ENCODE measurements around the gene HSPA1A.

The HSPA1A gene

DNA sequence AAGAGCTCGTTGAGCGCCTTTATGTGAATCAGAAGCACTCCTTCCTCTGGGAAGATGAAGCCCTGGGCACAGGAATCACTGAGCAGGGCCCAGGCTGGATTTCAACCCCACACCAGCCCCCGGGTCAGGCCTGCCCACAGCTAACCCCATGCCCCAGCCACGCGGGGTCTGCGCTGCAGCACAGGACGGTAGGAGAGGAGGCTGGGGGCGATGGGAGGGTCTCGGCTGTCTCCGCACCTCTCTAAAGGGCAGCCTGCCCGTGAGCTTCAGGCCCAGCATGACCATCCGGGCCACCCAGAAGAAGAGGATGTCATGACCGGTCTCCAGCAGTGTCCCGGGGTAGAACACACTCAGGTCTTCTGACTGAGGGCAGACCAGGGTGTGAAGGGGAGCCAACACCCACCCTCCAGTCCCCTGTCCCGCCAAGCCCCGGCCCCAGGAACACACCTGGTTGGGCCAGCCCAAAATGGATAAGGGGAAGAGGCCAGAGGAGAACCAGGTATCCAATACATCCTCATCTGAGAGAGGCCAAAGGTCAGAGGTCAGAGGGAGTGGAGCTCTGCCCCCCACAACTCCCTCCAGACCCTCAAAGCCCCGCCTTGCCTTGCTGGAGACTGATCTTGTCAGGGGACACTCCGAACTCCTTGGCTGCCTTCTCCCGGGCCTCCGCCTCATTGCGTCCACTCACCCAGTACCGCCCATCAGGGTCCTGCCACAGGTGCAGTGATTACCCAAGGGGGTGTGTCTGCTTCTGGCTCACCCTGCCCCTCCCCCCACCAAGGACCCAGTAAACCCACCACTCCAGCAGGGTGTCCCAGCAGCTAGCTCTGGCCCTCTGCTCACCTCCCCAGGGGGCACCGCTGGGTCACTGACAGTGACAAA lies 33.9 kb upstream of the HSPA1A start:
- TF ChIP-seq TAF1 (IDR thresholded peaks at IDR 0.05; ENCODE audit: borderline replicate concordance, insufficient read depth, low read length) (no peak), SIN3A (IDR thresholded peaks at IDR 0.05; ENCODE audit: borderline replicate concordance, insufficient read depth, low read length) (no peak), POLR2AphosphoS5 (IDR thresholded peaks at IDR 0.05; ENCODE audit: low read depth, low read length) (no peak; the same call in 1 of the 2 replicates), FOXP2 (optimal IDR thresholded peaks at IDR 0.05; ENCODE audit: borderline replicate concordance, extremely low read depth, extremely low read length, insufficient read depth) (no peak)
- TF ChIP-seq, protein P1, sequence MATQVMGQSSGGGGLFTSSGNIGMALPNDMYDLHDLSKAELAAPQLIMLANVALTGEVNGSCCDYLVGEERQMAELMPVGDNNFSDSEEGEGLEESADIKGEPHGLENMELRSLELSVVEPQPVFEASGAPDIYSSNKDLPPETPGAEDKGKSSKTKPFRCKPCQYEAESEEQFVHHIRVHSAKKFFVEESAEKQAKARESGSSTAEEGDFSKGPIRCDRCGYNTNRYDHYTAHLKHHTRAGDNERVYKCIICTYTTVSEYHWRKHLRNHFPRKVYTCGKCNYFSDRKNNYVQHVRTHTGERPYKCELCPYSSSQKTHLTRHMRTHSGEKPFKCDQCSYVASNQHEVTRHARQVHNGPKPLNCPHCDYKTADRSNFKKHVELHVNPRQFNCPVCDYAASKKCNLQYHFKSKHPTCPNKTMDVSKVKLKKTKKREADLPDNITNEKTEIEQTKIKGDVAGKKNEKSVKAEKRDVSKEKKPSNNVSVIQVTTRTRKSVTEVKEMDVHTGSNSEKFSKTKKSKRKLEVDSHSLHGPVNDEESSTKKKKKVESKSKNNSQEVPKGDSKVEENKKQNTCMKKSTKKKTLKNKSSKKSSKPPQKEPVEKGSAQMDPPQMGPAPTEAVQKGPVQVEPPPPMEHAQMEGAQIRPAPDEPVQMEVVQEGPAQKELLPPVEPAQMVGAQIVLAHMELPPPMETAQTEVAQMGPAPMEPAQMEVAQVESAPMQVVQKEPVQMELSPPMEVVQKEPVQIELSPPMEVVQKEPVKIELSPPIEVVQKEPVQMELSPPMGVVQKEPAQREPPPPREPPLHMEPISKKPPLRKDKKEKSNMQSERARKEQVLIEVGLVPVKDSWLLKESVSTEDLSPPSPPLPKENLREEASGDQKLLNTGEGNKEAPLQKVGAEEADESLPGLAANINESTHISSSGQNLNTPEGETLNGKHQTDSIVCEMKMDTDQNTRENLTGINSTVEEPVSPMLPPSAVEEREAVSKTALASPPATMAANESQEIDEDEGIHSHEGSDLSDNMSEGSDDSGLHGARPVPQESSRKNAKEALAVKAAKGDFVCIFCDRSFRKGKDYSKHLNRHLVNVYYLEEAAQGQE (IDR thresholded peaks at IDR 0.05; ENCODE audit: insufficient read depth in 1 of 2, low read depth in 2 of 2, low read length in 2 of 2): no peak

DNA sequence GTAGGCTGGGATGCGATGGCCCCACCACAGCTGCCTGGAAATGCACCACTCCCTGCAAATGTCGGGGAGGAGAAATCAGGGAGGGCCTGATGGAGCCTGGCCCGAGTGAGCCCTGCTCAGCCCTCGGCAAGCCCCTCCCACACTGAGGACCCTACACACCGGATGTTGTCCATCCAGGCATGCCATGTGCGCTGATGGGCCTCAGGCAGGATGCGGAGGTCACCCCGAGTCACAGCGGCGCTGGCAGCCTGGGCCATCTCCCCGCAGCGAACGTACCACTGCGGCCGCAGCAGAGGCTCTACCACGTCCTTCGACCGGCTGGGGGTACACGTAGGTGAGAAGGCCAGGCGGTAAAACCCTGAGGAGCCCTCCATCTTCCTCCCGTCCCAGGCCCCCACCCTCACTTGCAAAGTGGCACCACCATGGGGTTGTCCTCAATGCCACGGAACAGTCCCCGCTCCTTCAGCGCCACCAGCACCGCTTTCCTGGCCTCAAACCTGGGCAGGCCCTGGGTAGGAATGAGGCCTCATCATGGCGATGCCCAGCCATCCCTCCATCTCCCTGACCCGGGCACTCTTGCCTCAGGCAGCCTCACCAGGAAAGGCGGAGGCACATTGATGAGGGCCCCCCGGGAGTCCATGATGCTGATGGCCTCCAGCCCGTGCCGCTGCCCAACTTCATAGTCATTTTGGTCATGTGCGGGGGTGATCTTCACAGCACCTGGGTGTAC lies 33.1 kb upstream of the HSPA1A start:
- TF ChIP-seq FOXP2 (optimal IDR thresholded peaks at IDR 0.05; ENCODE audit: borderline replicate concordance, extremely low read depth, extremely low read length, insufficient read depth): no peak
- TF ChIP-seq, protein P1 (IDR thresholded peaks at IDR 0.05; ENCODE audit: insufficient read depth in 1 of 2, low read depth in 2 of 2, low read length in 2 of 2): no peak
- TF ChIP-seq POLR2AphosphoS5 (IDR thresholded peaks at IDR 0.05; ENCODE audit: low read depth, low read length): no peak
- TF ChIP-seq SIN3A (IDR thresholded peaks at IDR 0.05; ENCODE audit: borderline replicate concordance, insufficient read depth, low read length): no peak
- TF ChIP-seq TAF1 (IDR thresholded peaks at IDR 0.05; ENCODE audit: borderline replicate concordance, insufficient read depth, low read length): no peak

DNA sequence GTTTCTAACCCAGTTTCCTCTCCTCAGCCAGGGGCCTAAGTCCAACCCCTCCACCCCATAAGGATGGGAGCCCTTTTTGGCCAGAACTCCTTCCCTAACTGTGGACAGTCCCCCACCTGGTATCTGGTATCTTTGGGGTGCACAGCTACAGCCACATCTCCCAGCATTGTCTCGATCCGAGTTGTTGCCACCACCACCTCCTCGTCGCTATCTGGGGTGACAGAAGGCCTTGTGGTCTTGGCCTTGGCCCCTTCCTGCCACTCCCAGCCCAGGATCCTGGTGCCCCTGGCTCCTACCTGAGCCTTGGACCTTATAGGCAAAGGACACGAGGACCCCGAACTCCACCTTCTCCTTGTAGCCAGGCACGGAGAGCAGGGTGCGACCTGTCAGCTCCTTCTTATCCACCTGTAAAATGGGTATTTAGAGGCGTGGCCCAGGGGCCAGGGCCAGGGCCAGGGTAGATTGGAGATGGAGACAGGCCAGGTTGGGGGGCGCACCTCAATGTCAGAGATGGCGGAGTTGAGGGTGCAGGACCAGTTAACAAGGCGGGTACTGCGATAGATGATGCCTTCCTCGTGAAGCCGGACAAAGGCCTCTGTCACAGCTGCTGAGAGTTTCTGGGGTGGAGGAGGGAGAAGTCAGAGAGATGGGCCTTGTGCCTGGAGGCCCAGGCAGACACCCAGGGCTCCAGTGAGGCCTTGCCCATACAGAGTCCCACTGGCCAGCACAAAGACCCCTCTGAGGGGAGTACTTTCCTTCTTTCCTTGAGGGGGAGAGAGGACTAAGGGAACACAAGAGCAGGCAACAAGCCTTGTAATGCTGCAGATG lies 31.0 kb upstream of the HSPA1A start:
- TF ChIP-seq TAF1 (IDR thresholded peaks at IDR 0.05; ENCODE audit: borderline replicate concordance, insufficient read depth, low read length): no peak
- TF ChIP-seq FOXP2 (optimal IDR thresholded peaks at IDR 0.05; ENCODE audit: borderline replicate concordance, extremely low read depth, extremely low read length, insufficient read depth): no peak
- TF ChIP-seq, protein P1 (IDR thresholded peaks at IDR 0.05; ENCODE audit: insufficient read depth in 1 of 2, low read depth in 2 of 2, low read length in 2 of 2): no peak
- TF ChIP-seq POLR2AphosphoS5 (IDR thresholded peaks at IDR 0.05; ENCODE audit: low read depth, low read length): no peak
- TF ChIP-seq SIN3A (IDR thresholded peaks at IDR 0.05; ENCODE audit: borderline replicate concordance, insufficient read depth, low read length): no peak

DNA sequence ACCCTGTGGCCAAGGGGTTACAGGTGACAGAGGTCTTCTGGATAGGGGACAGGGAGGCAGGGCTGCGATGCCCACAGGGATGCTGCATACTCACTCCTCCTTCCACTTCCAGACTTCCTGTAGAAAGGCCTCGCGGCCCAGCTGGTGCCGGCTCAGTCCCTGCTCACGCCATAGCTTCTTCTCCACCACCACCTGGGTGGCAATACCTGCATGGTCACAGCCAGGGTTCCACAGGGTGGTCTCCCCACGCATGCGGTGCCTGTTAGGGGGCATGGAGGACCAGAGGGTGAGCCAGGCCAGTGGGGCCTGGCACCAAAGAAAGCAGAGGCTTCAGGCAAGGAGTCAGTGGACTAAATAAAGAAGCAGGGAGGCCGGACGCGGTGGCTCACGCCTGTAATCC lies 29.9 kb upstream of the HSPA1A start:
- TF ChIP-seq TAF1 (IDR thresholded peaks at IDR 0.05; ENCODE audit: borderline replicate concordance, insufficient read depth, low read length) (no peak), SIN3A (IDR thresholded peaks at IDR 0.05; ENCODE audit: borderline replicate concordance, insufficient read depth, low read length) (no peak), POLR2AphosphoS5 (IDR thresholded peaks at IDR 0.05; ENCODE audit: low read depth, low read length) (no peak), FOXP2 (optimal IDR thresholded peaks at IDR 0.05; ENCODE audit: borderline replicate concordance, extremely low read depth, extremely low read length, insufficient read depth) (no peak)
- TF ChIP-seq, protein P1 (IDR thresholded peaks at IDR 0.05; ENCODE audit: insufficient read depth in 1 of 2, low read depth in 2 of 2, low read length in 2 of 2): no peak

All from PFSK-1 (cell line).